ENCODE data around the gene JAGN1. TPM values are rescaled to one million over a fixed set of nuclear protein-coding genes. Genes with fewer than 3 reads are reported as not detected.
"Not testable (repeated sequence)": the region's sequence is repeated elsewhere in the genome, so short reads cannot be mapped to it uniquely, and the experiment has no call there.

JAGN1 gene
- total and polyA plus RNA-seq, 2 donors: 24.2 to 37.5 TPM

- Histone ChIP-seq H3K4me3 (ENCODE audit: low read length in 2 of 2) (no peak overlapping the region), H3K9me3 (ENCODE audit: control insufficient read depth in 2 of 2, insufficient read depth in 1 of 2, low read length in 1 of 2) (no peaks in the 10 kb centered on the region), H3K27me3 (ENCODE audit: control insufficient read depth in 2 of 2, insufficient read depth in 1 of 2, low read length in 1 of 2) (no peaks in the 10 kb centered on the region), H3K4me1 (ENCODE audit: control insufficient read depth in 2 of 2, insufficient read depth in 2 of 2, low read length in 2 of 2) (peaks cover 21 to 47% of the 10 kb centered on the region in 2 donors), H3K36me3 (ENCODE audit: control insufficient read depth in 2 of 2, insufficient read depth in 2 of 2, low read length in 1 of 2) (peaks cover 0 to 4% of the 10 kb centered on the region in 2 donors), H3K27ac (ENCODE audit: low read depth in 1 of 2, low read length in 1 of 2) (no peak overlapping the region)
- DNase-seq (ENCODE audit: low read depth in 6 of 9, low spot score in 9 of 9): no peak
- WGBS: 96% methylated on average over 3 of the region's 3 CpGs
Measured at GRCh38 chr3:9899289-9899791, 8.9 kb downstream of the JAGN1 start.

DNA sequence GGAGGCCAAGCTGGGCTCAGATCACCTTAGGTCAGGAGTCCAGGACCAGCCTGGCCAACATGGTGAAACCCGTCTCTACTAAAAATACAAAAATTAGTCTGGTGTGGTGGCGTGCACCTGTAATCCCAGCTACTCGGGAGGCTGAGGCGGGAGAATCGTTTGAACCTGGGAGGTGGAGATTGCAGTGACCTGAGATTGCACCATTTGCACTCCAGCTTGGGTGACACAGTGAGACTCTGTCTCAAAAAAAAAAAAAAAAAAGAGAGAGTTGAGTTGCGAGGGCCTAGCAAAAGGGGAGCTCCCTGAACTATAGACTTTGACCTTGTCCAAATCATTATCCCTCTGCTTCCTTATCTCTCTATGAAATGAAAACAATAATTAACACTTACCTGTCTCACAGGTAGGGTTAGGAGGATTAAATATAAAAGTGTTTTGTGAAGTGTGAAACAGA lies 10.6 kb downstream of the JAGN1 start:
- H3K27me3 ChIP-seq (ENCODE audit: control insufficient read depth in 2 of 2, insufficient read depth in 1 of 2, low read length in 1 of 2); H3K36me3 ChIP-seq (ENCODE audit: control insufficient read depth in 2 of 2, insufficient read depth in 2 of 2, low read length in 1 of 2); H3K4me3 ChIP-seq (ENCODE audit: low read length in 2 of 2); H3K9me3 ChIP-seq (ENCODE audit: control insufficient read depth in 2 of 2, insufficient read depth in 1 of 2, low read length in 1 of 2); DNase-seq (ENCODE audit: low read depth in 6 of 9, low spot score in 9 of 9): not testable (repeated sequence)
- H3K4me1 ChIP-seq (ENCODE audit: control insufficient read depth in 2 of 2, insufficient read depth in 2 of 2, low read length in 2 of 2): peaks cover 21 to 47% of the 10 kb centered on the region in 2 donors
- peak overlapping the region in 1 of 2 donors; percentile 91 for H3K27ac ChIP-seq (ENCODE audit: low read depth in 1 of 2, low read length in 1 of 2)
- 98% methylated on average over 6 of the region's 6 CpGs for WGBS

DNA sequence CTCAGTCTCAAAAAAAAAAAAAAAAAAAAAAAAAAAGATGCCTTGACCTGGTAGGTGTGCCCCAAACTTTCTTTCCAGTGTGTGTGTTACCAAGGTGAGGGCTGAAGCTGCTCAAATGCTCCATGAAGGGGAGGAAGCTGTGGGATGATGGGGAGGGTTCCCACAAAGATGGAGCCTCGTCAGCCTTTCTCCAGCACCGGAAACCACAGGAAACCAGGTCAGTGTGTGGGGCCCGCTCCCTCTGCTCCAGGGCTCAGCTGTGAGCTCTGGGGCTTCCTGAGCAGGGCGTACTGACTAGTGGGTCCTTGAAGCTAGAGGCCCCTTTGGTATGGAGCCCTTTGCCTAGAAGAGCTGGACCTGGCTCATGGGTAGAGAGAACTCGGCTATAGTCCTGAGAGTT lies 11.6 kb downstream of the JAGN1 start:
- Histone ChIP-seq H3K27me3 (ENCODE audit: control insufficient read depth in 2 of 2, insufficient read depth in 1 of 2, low read length in 1 of 2) (no peaks in the 10 kb centered on the region), H3K36me3 (ENCODE audit: control insufficient read depth in 2 of 2, insufficient read depth in 2 of 2, low read length in 1 of 2) (peaks cover 0 to 6% of the 10 kb centered on the region in 2 donors), H3K27ac (ENCODE audit: low read depth in 1 of 2, low read length in 1 of 2) (peak overlapping the region; percentile 55 to 91), H3K4me1 (ENCODE audit: control insufficient read depth in 2 of 2, insufficient read depth in 2 of 2, low read length in 2 of 2) (peaks cover 21 to 47% of the 10 kb centered on the region in 2 donors), H3K4me3 (ENCODE audit: low read length in 2 of 2) (peak overlapping the region in 1 of 2 donors; percentile 53), H3K9me3 (ENCODE audit: control insufficient read depth in 2 of 2, insufficient read depth in 1 of 2, low read length in 1 of 2) (no peaks in the 10 kb centered on the region)
- 8% methylated on average over 5 of the region's 5 CpGs for WGBS
- peak in 6 of 9 donors; percentile 45 to 83 (median 64) for DNase-seq (ENCODE audit: low read depth in 6 of 9, low spot score in 9 of 9)

GRCh38 chr3:9902372-9903237 lies 12.2 kb downstream of the JAGN1 start, which contains the start of gene IL17RE:
Gene IL17RE, plus strand, starts transcription at chr3:9902848. Its CDS starts 85 bp downstream, at chr3:9902933.
- Histone ChIP-seq H3K36me3 (ENCODE audit: control insufficient read depth in 2 of 2, insufficient read depth in 2 of 2, low read length in 1 of 2) (peaks cover 0 to 6% of the 10 kb centered on the region in 2 donors), H3K4me1 (ENCODE audit: control insufficient read depth in 2 of 2, insufficient read depth in 2 of 2, low read length in 2 of 2) (peaks cover 21 to 44% of the 10 kb centered on the region in 2 donors), H3K27ac (ENCODE audit: low read depth in 1 of 2, low read length in 1 of 2) (peak within 1 kb of the TSS; percentile 55 to 91), H3K9me3 (ENCODE audit: control insufficient read depth in 2 of 2, insufficient read depth in 1 of 2, low read length in 1 of 2) (no peaks in the 10 kb centered on the region), H3K27me3 (ENCODE audit: control insufficient read depth in 2 of 2, insufficient read depth in 1 of 2, low read length in 1 of 2) (no peaks in the 10 kb centered on the region), H3K4me3 (ENCODE audit: low read length in 2 of 2) (peak within 1 kb of the TSS; percentile 25 to 53)
- WGBS: 68% methylated on average over 13 of the region's 13 CpGs
- DNase-seq (ENCODE audit: low read depth in 6 of 9, low spot score in 9 of 9): peak in 7 of 9 donors; percentile 33 to 83 (median 53)

DNA sequence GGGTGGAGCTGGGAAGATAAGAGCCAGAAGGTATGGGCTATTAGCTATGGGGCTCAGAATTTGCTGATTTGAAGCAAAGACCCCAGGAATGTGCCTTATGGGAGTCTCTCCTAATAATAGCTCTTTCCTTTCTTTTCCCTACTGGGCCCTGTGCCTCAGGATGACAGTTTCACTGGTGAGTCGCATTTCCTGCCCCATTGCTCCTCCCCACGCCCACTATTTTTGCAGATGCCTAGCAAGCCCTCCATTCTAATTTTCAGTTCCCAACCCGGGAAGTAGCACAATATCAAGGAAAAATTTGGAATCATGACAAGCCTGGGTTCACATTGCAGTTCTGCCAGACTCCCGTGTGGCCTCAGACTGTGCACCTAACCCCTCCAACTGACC lies 12.8 kb downstream of the JAGN1 start:
- Histone ChIP-seq H3K27me3 (ENCODE audit: control insufficient read depth in 2 of 2, insufficient read depth in 1 of 2, low read length in 1 of 2) (no peaks in the 10 kb centered on the region), H3K27ac (ENCODE audit: low read depth in 1 of 2, low read length in 1 of 2) (peak overlapping the region; percentile 55 to 91), H3K9me3 (ENCODE audit: control insufficient read depth in 2 of 2, insufficient read depth in 1 of 2, low read length in 1 of 2) (no peaks in the 10 kb centered on the region), H3K4me3 (ENCODE audit: low read length in 2 of 2) (peak overlapping the region; percentile 25 to 53), H3K36me3 (ENCODE audit: control insufficient read depth in 2 of 2, insufficient read depth in 2 of 2, low read length in 1 of 2) (peaks cover 0 to 8% of the 10 kb centered on the region in 2 donors), H3K4me1 (ENCODE audit: control insufficient read depth in 2 of 2, insufficient read depth in 2 of 2, low read length in 2 of 2) (peaks cover 21 to 38% of the 10 kb centered on the region in 2 donors)
- peak in 1 of 9 donors; percentile 34 for DNase-seq (ENCODE audit: low read depth in 6 of 9, low spot score in 9 of 9)
- 46% methylated on average over 4 of the region's 4 CpGs for WGBS

DNA sequence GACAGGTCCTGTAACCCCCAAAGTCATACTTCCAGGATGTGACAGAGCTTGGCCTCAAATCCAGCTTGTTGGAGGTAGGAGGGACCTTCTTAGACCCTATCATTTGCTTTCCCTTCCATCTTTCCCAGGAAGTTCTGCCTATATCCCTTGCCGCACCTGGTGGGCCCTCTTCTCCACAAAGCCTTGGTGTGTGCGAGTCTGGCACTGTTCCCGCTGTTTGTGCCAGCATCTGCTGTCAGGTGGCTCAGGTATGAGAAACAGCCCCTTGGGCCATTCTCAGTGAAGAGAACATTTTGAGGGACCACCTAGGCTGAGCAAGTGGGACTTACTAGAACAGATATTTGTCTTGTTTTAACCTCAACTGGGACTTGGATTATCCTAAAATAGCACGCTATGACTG lies 13.5 kb downstream of the JAGN1 start:
- H3K4me3 ChIP-seq (ENCODE audit: low read length in 2 of 2): peak overlapping the region in 1 of 2 donors; percentile 53
- H3K4me1 ChIP-seq (ENCODE audit: control insufficient read depth in 2 of 2, insufficient read depth in 2 of 2, low read length in 2 of 2): peaks cover 21 to 32% of the 10 kb centered on the region in 2 donors
- 98% methylated on average over 4 of the region's 4 CpGs for WGBS
- no peaks in the 10 kb centered on the region for H3K9me3 ChIP-seq (ENCODE audit: control insufficient read depth in 2 of 2, insufficient read depth in 1 of 2, low read length in 1 of 2)
- peaks cover 3 to 14% of the 10 kb centered on the region in 2 donors for H3K36me3 ChIP-seq (ENCODE audit: control insufficient read depth in 2 of 2, insufficient read depth in 2 of 2, low read length in 1 of 2)
- no peak overlapping the region for H3K27ac ChIP-seq (ENCODE audit: low read depth in 1 of 2, low read length in 1 of 2)
- no peaks in the 10 kb centered on the region for H3K27me3 ChIP-seq (ENCODE audit: control insufficient read depth in 2 of 2, insufficient read depth in 1 of 2, low read length in 1 of 2)
- DNase-seq (ENCODE audit: low read depth in 6 of 9, low spot score in 9 of 9): no peak

DNA sequence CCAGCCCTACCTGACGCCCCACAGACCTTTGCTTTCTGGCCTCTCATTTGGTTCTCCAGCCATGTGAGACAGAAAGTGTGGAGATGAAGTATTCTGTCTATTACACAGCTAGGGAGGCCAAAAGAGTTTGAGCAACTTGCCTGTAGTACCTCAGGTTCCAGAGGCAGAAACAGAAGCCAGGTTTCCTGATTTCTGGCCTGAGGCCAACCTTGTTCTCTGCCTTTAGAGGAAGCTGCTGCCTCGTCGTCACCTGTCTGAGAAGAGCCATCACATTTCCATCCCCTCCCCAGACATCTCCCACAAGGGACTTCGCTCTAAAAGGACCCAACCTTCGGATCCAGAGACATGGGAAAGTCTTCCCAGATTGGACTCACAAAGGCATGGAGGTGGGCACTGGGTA lies 16.1 kb downstream of the JAGN1 start:
- Histone ChIP-seq H3K27me3 (ENCODE audit: control insufficient read depth in 2 of 2, insufficient read depth in 1 of 2, low read length in 1 of 2) (no peaks in the 10 kb centered on the region), H3K4me1 (ENCODE audit: control insufficient read depth in 2 of 2, insufficient read depth in 2 of 2, low read length in 2 of 2) (peaks cover 19 to 25% of the 10 kb centered on the region in 2 donors), H3K27ac (ENCODE audit: low read depth in 1 of 2, low read length in 1 of 2) (no peak overlapping the region), H3K9me3 (ENCODE audit: control insufficient read depth in 2 of 2, insufficient read depth in 1 of 2, low read length in 1 of 2) (no peaks in the 10 kb centered on the region), H3K4me3 (ENCODE audit: low read length in 2 of 2) (no peak overlapping the region), H3K36me3 (ENCODE audit: control insufficient read depth in 2 of 2, insufficient read depth in 2 of 2, low read length in 1 of 2) (peaks cover 3 to 24% of the 10 kb centered on the region in 2 donors)
- no peak for DNase-seq (ENCODE audit: low read depth in 6 of 9, low spot score in 9 of 9)
- 95% methylated on average over 5 of the region's 5 CpGs for WGBS

DNA sequence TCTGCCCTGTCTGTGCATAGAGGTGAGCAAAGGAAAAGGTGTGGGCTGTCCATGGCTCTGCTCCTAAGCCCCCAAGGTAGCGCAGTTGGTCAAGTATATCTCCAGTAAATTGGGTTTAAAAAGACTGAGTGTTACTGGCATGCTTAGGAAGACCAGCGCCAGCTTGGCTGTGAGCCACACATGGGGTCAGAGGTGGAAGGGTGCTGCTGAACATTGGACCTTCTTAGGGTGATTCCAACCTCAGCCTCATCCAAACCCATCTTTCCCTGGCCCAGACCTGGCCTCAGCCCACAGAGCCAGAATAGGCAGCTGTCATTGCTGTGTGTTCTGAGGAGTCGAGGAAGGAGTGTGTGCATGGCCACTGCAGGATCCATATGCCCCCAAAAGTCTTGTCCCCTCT lies 17.9 kb downstream of the JAGN1 start:
- 98% methylated on average over 3 of the region's 3 CpGs for WGBS
- DNase-seq (ENCODE audit: low read depth in 6 of 9, low spot score in 9 of 9): no peak
- no peak overlapping the region for H3K27ac ChIP-seq (ENCODE audit: low read depth in 1 of 2, low read length in 1 of 2)
- no peaks in the 10 kb centered on the region for H3K9me3 ChIP-seq (ENCODE audit: control insufficient read depth in 2 of 2, insufficient read depth in 1 of 2, low read length in 1 of 2)
- peaks cover 2 to 7% of the 10 kb centered on the region in 2 donors for H3K4me1 ChIP-seq (ENCODE audit: control insufficient read depth in 2 of 2, insufficient read depth in 2 of 2, low read length in 2 of 2)
- no peak overlapping the region for H3K4me3 ChIP-seq (ENCODE audit: low read length in 2 of 2)
- no peaks in the 10 kb centered on the region for H3K27me3 ChIP-seq (ENCODE audit: control insufficient read depth in 2 of 2, insufficient read depth in 1 of 2, low read length in 1 of 2)
- peaks cover 3 to 34% of the 10 kb centered on the region in 2 donors for H3K36me3 ChIP-seq (ENCODE audit: control insufficient read depth in 2 of 2, insufficient read depth in 2 of 2, low read length in 1 of 2)
